Measurements from ENCODE around the gene DPPA5. TPM values are rescaled to one million over a fixed set of nuclear protein-coding genes. Genes with fewer than 3 reads are reported as not detected.

DPPA5 gene
- total and polyA plus RNA-seq, 2 donors = 0.09 to 0.39 TPM

GRCh38 chr6:73369157-73369556 is 15.1 kb upstream of the DPPA5 start:
- WGBS = 98% methylated on average over 14 of the region's 14 CpGs
- H3K9me3 ChIP-seq (ENCODE audit: control insufficient read depth in 2 of 2, insufficient read depth in 1 of 2, low read length in 1 of 2) = peaks cover 0 to 5% of the 10 kb centered on the region in 2 donors
- no peaks in the 10 kb centered on the region for H3K4me1 ChIP-seq (ENCODE audit: control insufficient read depth in 2 of 2, insufficient read depth in 2 of 2, low read length in 2 of 2)
- H3K36me3 ChIP-seq (ENCODE audit: control insufficient read depth in 2 of 2, insufficient read depth in 2 of 2, low read length in 1 of 2) = no peaks in the 10 kb centered on the region
- no peak for DNase-seq (ENCODE audit: low read depth in 6 of 9, low spot score in 9 of 9)
- H3K4me3 ChIP-seq (ENCODE audit: low read length in 2 of 2) = no peak overlapping the region
- no peak overlapping the region for H3K27ac ChIP-seq (ENCODE audit: low read depth in 1 of 2, low read length in 1 of 2)
- no peaks in the 10 kb centered on the region for H3K27me3 ChIP-seq (ENCODE audit: control insufficient read depth in 2 of 2, insufficient read depth in 1 of 2, low read length in 1 of 2)

GRCh38 chr6:73368675-73369074 is 14.6 kb upstream of the DPPA5 start:
- 93% methylated on average over 4 of the region's 4 CpGs for WGBS
- Histone ChIP-seq H3K4me3 (ENCODE audit: low read length in 2 of 2) (no peak overlapping the region), H3K27ac (ENCODE audit: low read depth in 1 of 2, low read length in 1 of 2) (no peak overlapping the region), H3K36me3 (ENCODE audit: control insufficient read depth in 2 of 2, insufficient read depth in 2 of 2, low read length in 1 of 2) (no peaks in the 10 kb centered on the region), H3K4me1 (ENCODE audit: control insufficient read depth in 2 of 2, insufficient read depth in 2 of 2, low read length in 2 of 2) (no peaks in the 10 kb centered on the region), H3K27me3 (ENCODE audit: control insufficient read depth in 2 of 2, insufficient read depth in 1 of 2, low read length in 1 of 2) (no peaks in the 10 kb centered on the region), H3K9me3 (ENCODE audit: control insufficient read depth in 2 of 2, insufficient read depth in 1 of 2, low read length in 1 of 2) (peaks cover 0 to 8% of the 10 kb centered on the region in 2 donors)
- no peak for DNase-seq (ENCODE audit: low read depth in 6 of 9, low spot score in 9 of 9)

- peaks cover 0 to 8% of the 10 kb centered on the region in 2 donors for H3K9me3 ChIP-seq (ENCODE audit: control insufficient read depth in 2 of 2, insufficient read depth in 1 of 2, low read length in 1 of 2)
- H3K4me1 ChIP-seq (ENCODE audit: control insufficient read depth in 2 of 2, insufficient read depth in 2 of 2, low read length in 2 of 2) = no peaks in the 10 kb centered on the region
- no peak overlapping the region for H3K4me3 ChIP-seq (ENCODE audit: low read length in 2 of 2)
- H3K36me3 ChIP-seq (ENCODE audit: control insufficient read depth in 2 of 2, insufficient read depth in 2 of 2, low read length in 1 of 2) = no peaks in the 10 kb centered on the region
- H3K27ac ChIP-seq (ENCODE audit: low read depth in 1 of 2, low read length in 1 of 2) = no peak overlapping the region
- 84% methylated on average over 16 of the region's 16 CpGs for WGBS
- H3K27me3 ChIP-seq (ENCODE audit: control insufficient read depth in 2 of 2, insufficient read depth in 1 of 2, low read length in 1 of 2) = no peaks in the 10 kb centered on the region
- DNase-seq (ENCODE audit: low read depth in 6 of 9, low spot score in 9 of 9) = no peak
Observed at GRCh38 chr6:73367761-73368355, 13.8 kb upstream of the DPPA5 start.

GRCh38 chr6:73364549-73364948 is 10.5 kb upstream of the DPPA5 start:
- no peaks in the 10 kb centered on the region for H3K4me1 ChIP-seq (ENCODE audit: control insufficient read depth in 2 of 2, insufficient read depth in 2 of 2, low read length in 2 of 2)
- H3K36me3 ChIP-seq (ENCODE audit: control insufficient read depth in 2 of 2, insufficient read depth in 2 of 2, low read length in 1 of 2) = no peaks in the 10 kb centered on the region
- H3K27ac ChIP-seq (ENCODE audit: low read depth in 1 of 2, low read length in 1 of 2) = no peak overlapping the region
- no peak overlapping the region for H3K4me3 ChIP-seq (ENCODE audit: low read length in 2 of 2)
- WGBS = 98% methylated on average over 9 of the region's 9 CpGs
- no peaks in the 10 kb centered on the region for H3K27me3 ChIP-seq (ENCODE audit: control insufficient read depth in 2 of 2, insufficient read depth in 1 of 2, low read length in 1 of 2)
- no peak for DNase-seq (ENCODE audit: low read depth in 6 of 9, low spot score in 9 of 9)
- H3K9me3 ChIP-seq (ENCODE audit: control insufficient read depth in 2 of 2, insufficient read depth in 1 of 2, low read length in 1 of 2) = peaks cover 0 to 8% of the 10 kb centered on the region in 2 donors

- no peak overlapping the region for H3K4me3 ChIP-seq (ENCODE audit: low read length in 2 of 2)
- no peaks in the 10 kb centered on the region for H3K36me3 ChIP-seq (ENCODE audit: control insufficient read depth in 2 of 2, insufficient read depth in 2 of 2, low read length in 1 of 2)
- peaks cover 0 to 8% of the 10 kb centered on the region in 2 donors for H3K9me3 ChIP-seq (ENCODE audit: control insufficient read depth in 2 of 2, insufficient read depth in 1 of 2, low read length in 1 of 2)
- 95% methylated on average over 14 of the region's 14 CpGs for WGBS
- DNase-seq (ENCODE audit: low read depth in 6 of 9, low spot score in 9 of 9) = no peak
- H3K27ac ChIP-seq (ENCODE audit: low read depth in 1 of 2, low read length in 1 of 2) = no peak overlapping the region
- H3K4me1 ChIP-seq (ENCODE audit: control insufficient read depth in 2 of 2, insufficient read depth in 2 of 2, low read length in 2 of 2) = no peaks in the 10 kb centered on the region
- H3K27me3 ChIP-seq (ENCODE audit: control insufficient read depth in 2 of 2, insufficient read depth in 1 of 2, low read length in 1 of 2) = no peaks in the 10 kb centered on the region
Observed at GRCh38 chr6:73364121-73364520, 10.0 kb upstream of the DPPA5 start.

GRCh38 chr6:73363537-73363875 is 9.4 kb upstream of the DPPA5 start:
- no peaks in the 10 kb centered on the region for H3K27me3 ChIP-seq (ENCODE audit: control insufficient read depth in 2 of 2, insufficient read depth in 1 of 2, low read length in 1 of 2)
- no peak overlapping the region for H3K4me3 ChIP-seq (ENCODE audit: low read length in 2 of 2)
- H3K27ac ChIP-seq (ENCODE audit: low read depth in 1 of 2, low read length in 1 of 2) = no peak overlapping the region
- H3K9me3 ChIP-seq (ENCODE audit: control insufficient read depth in 2 of 2, insufficient read depth in 1 of 2, low read length in 1 of 2) = peaks cover 0 to 8% of the 10 kb centered on the region in 2 donors
- no peaks in the 10 kb centered on the region for H3K36me3 ChIP-seq (ENCODE audit: control insufficient read depth in 2 of 2, insufficient read depth in 2 of 2, low read length in 1 of 2)
- 98% methylated on average over 23 of the region's 23 CpGs for WGBS
- no peaks in the 10 kb centered on the region for H3K4me1 ChIP-seq (ENCODE audit: control insufficient read depth in 2 of 2, insufficient read depth in 2 of 2, low read length in 2 of 2)
- no peak for DNase-seq (ENCODE audit: low read depth in 6 of 9, low spot score in 9 of 9)

- no peak overlapping the region for H3K4me3 ChIP-seq (ENCODE audit: low read length in 2 of 2)
- no peaks in the 10 kb centered on the region for H3K4me1 ChIP-seq (ENCODE audit: control insufficient read depth in 2 of 2, insufficient read depth in 2 of 2, low read length in 2 of 2)
- H3K27ac ChIP-seq (ENCODE audit: low read depth in 1 of 2, low read length in 1 of 2) = no peak overlapping the region
- WGBS = 96% methylated on average over 31 of the region's 31 CpGs
- H3K9me3 ChIP-seq (ENCODE audit: control insufficient read depth in 2 of 2, insufficient read depth in 1 of 2, low read length in 1 of 2) = peaks cover 0 to 8% of the 10 kb centered on the region in 2 donors
- no peak for DNase-seq (ENCODE audit: low read depth in 6 of 9, low spot score in 9 of 9)
- H3K36me3 ChIP-seq (ENCODE audit: control insufficient read depth in 2 of 2, insufficient read depth in 2 of 2, low read length in 1 of 2) = no peaks in the 10 kb centered on the region
- H3K27me3 ChIP-seq (ENCODE audit: control insufficient read depth in 2 of 2, insufficient read depth in 1 of 2, low read length in 1 of 2) = no peaks in the 10 kb centered on the region
Observed at GRCh38 chr6:73362869-73363536, 8.9 kb upstream of the DPPA5 start.

- Histone ChIP-seq H3K9me3 (ENCODE audit: control insufficient read depth in 2 of 2, insufficient read depth in 1 of 2, low read length in 1 of 2) (peaks cover 0 to 8% of the 10 kb centered on the region in 2 donors), H3K36me3 (ENCODE audit: control insufficient read depth in 2 of 2, insufficient read depth in 2 of 2, low read length in 1 of 2) (no peaks in the 10 kb centered on the region), H3K4me1 (ENCODE audit: control insufficient read depth in 2 of 2, insufficient read depth in 2 of 2, low read length in 2 of 2) (no peaks in the 10 kb centered on the region), H3K4me3 (ENCODE audit: low read length in 2 of 2) (no peak within 1 kb of the TSS), H3K27ac (ENCODE audit: low read depth in 1 of 2, low read length in 1 of 2) (no peak within 1 kb of the TSS), H3K27me3 (ENCODE audit: control insufficient read depth in 2 of 2, insufficient read depth in 1 of 2, low read length in 1 of 2) (no peaks in the 10 kb centered on the region)
- WGBS = 94% methylated on average over 23 of the region's 23 CpGs
- DNase-seq (ENCODE audit: low read depth in 6 of 9, low spot score in 9 of 9) = no peak
Observed at GRCh38 chr6:73362358-73362757, 8.3 kb upstream of the DPPA5 start, which contains the start of gene KHDC3L. Gene KHDC3L, plus strand, starts transcription at chr6:73362658. Its CDS starts 72 bp downstream, at chr6:73362730.

- Histone ChIP-seq H3K9me3 (ENCODE audit: control insufficient read depth in 2 of 2, insufficient read depth in 1 of 2, low read length in 1 of 2) (no peaks in the 10 kb centered on the region), H3K27ac (ENCODE audit: low read depth in 1 of 2, low read length in 1 of 2) (no peak overlapping the region), H3K4me3 (ENCODE audit: low read length in 2 of 2) (no peak overlapping the region), H3K4me1 (ENCODE audit: control insufficient read depth in 2 of 2, insufficient read depth in 2 of 2, low read length in 2 of 2) (no peaks in the 10 kb centered on the region), H3K27me3 (ENCODE audit: control insufficient read depth in 2 of 2, insufficient read depth in 1 of 2, low read length in 1 of 2) (peaks cover 21 to 45% of the 10 kb centered on the region in 2 donors), H3K36me3 (ENCODE audit: control insufficient read depth in 2 of 2, insufficient read depth in 2 of 2, low read length in 1 of 2) (no peaks in the 10 kb centered on the region)
- 22% methylated on average over 6 of the region's 6 CpGs for WGBS
- no peak for DNase-seq (ENCODE audit: low read depth in 6 of 9, low spot score in 9 of 9)
Observed at GRCh38 chr6:73349311-73349710, 4.8 kb downstream of the DPPA5 start.
